WERI-Rb-1 (cell line): ENCODE results near the gene BUD13.

Experiments used
- DNase-seq: peaks from one replicate; pipeline ENCODE4 v3.0.0-alpha.2; 2020
- H3K27ac ChIP-seq: fragments of 250-450 bp; sonication (Bioruptor Pico); 2 replicates; pipeline ENCODE4 v1.5.1; 2020; ENCODE audit warnings: mild to moderate bottlenecking, moderate library complexity
- H3K27me3 ChIP-seq: fragments of 250-450 bp; sonication (Bioruptor Pico); 2 replicates; pipeline ENCODE4 v1.5.1; 2021; ENCODE audit warnings: mild to moderate bottlenecking, low read depth, moderate library complexity; ENCODE audit not compliant: insufficient read depth, severe bottlenecking
- H3K36me3 ChIP-seq: fragments of 250-450 bp; sonication (Bioruptor Pico); 2 replicates; pipeline ENCODE4 v1.5.1; 2020; ENCODE audit warnings: mild to moderate bottlenecking, moderate library complexity
- H3K4me3 ChIP-seq: 2 replicates; pipeline ENCODE4 v1.5.1; 2011; ENCODE audit warnings: low read depth, mild to moderate bottlenecking, control low read depth, low read length
- H3K9me3 ChIP-seq: fragments of 250-450 bp; sonication (Bioruptor Pico); 2 replicates; pipeline ENCODE4 v1.5.1; 2021; ENCODE audit warnings: mild to moderate bottlenecking, moderate library complexity; ENCODE audit not compliant: severe bottlenecking
- CTCF ChIP-seq: IDR thresholded peaks from 2 replicates; pipeline ENCODE4 v1.5.1; 2011; ENCODE audit warnings: low read depth, mild to moderate bottlenecking, control low read depth, inconsistent platforms, low read length

Gene BUD13

GRCh38 chr11:116813781-116814471 lies 41.1 kb upstream of the BUD13 start:
- no peak for DNase-seq
- H3K9me3 ChIP-seq, result no peaks in the 10 kb centered on the region
- H3K4me3 ChIP-seq, result no peak overlapping the region
- H3K27me3 ChIP-seq, result no peaks in the 10 kb centered on the region
- TF ChIP-seq CTCF, result no peak
- H3K36me3 ChIP-seq, result no peaks in the 10 kb centered on the region
- H3K27ac ChIP-seq, result no peak overlapping the region

GRCh38 chr11:116813170-116813569 lies 40.4 kb upstream of the BUD13 start:
- no peak for TF ChIP-seq CTCF
- no peak for DNase-seq
- no peaks in the 10 kb centered on the region for H3K27me3 ChIP-seq
- no peaks in the 10 kb centered on the region for H3K9me3 ChIP-seq
- H3K4me3 ChIP-seq, result no peak overlapping the region
- H3K36me3 ChIP-seq, result no peaks in the 10 kb centered on the region
- H3K27ac ChIP-seq, result no peak overlapping the region

- Histone ChIP-seq H3K36me3 (no peaks in the 10 kb centered on the region), H3K4me3 (no peak overlapping the region), H3K27me3 (no peaks in the 10 kb centered on the region), H3K9me3 (no peaks in the 10 kb centered on the region), H3K27ac (no peak overlapping the region)
- TF ChIP-seq CTCF, result no peak
- no peak for DNase-seq
These were observed 39.3 kb upstream of the BUD13 start for GRCh38 chr11:116812109-116812508.

- Histone ChIP-seq H3K27ac (no peak overlapping the region), H3K4me3 (no peak overlapping the region), H3K27me3 (no peaks in the 10 kb centered on the region), H3K36me3 (no peaks in the 10 kb centered on the region), H3K9me3 (no peaks in the 10 kb centered on the region)
- no peak for TF ChIP-seq CTCF
- no peak for DNase-seq
These were observed 38.4 kb upstream of the BUD13 start for GRCh38 chr11:116811194-116811593.

- Histone ChIP-seq H3K36me3 (no peaks in the 10 kb centered on the region), H3K4me3 (no peak overlapping the region), H3K27me3 (no peaks in the 10 kb centered on the region), H3K9me3 (no peaks in the 10 kb centered on the region), H3K27ac (no peak overlapping the region)
- no peak for TF ChIP-seq CTCF
- DNase-seq, result no peak
These were observed 35.7 kb upstream of the BUD13 start for GRCh38 chr11:116808262-116809175.
